ENCODE measurements around the gene LRMDA. TPM values are rescaled to one million over a fixed set of nuclear protein-coding genes. Genes with fewer than 3 reads are reported as not detected.

LRMDA gene
- total and polyA plus RNA-seq, 2 of the 4 experiments (the other 2 are of a cell fraction), result 0.07 TPM; not detected in 1

- in situ Hi-C loops (cut with MboI; ENCODE audit: low sequenced_read_pairs), result no loop called here
These were observed 161.6 kb downstream of the LRMDA start for GRCh38 chr10:75592791-75593643.

More at GRCh38 chr10:75592791-75593643, 161.6 kb downstream of the LRMDA start:
- Histone ChIP-seq H3K27ac (ENCODE audit: insufficient read depth, low read length) (no peak overlapping the region), H3K9me3 (ENCODE audit: control insufficient read depth, insufficient read depth, low read length) (no peaks in the 10 kb centered on the region), H3K14ac (replicated peaks; ENCODE audit: low read depth, low read length) (no peak overlapping the region), H3K4me1 (ENCODE audit: control insufficient read depth, insufficient read depth, low read length) (no peaks in the 10 kb centered on the region), H2BK15ac (ENCODE audit: low read depth, low read length) (no peak overlapping the region), H3K27me3 (ENCODE audit: control insufficient read depth, insufficient read depth, low read length) (no peaks in the 10 kb centered on the region; the same call in none of the 2 replicates), H2BK5ac (ENCODE audit: low read depth, low read length, poor library complexity, severe bottlenecking) (no peak overlapping the region), H3K56ac (ENCODE audit: extremely low read depth, insufficient read depth, low read length) (no peak overlapping the region), H2AFZ (replicated peaks; ENCODE audit: low read length, poor library complexity) (no peak overlapping the region), H3K79me1 (ENCODE audit: low read depth in 1 of 2, low read length in 2 of 2) (no peaks in the 10 kb centered on the region), H4K8ac (ENCODE audit: low read depth in 2 of 2, low read length in 2 of 2) (no peak overlapping the region), H2BK120ac (ENCODE audit: low read depth, low read length) (no peak overlapping the region), H3K9ac (ENCODE audit: low read depth, low read length) (no peak overlapping the region), H4K20me1 (ENCODE audit: insufficient read depth, low read length) (no peaks in the 10 kb centered on the region), H3K9me1 (ENCODE audit: insufficient read depth, low read length) (no peaks in the 10 kb centered on the region), H3K36me3 (ENCODE audit: control insufficient read depth, insufficient read depth, low read length) (no peaks in the 10 kb centered on the region), H4K5ac (ENCODE audit: low read depth, low read length) (no peak overlapping the region), H2BK20ac (ENCODE audit: low read depth, low read length) (no peak overlapping the region), H3K4me3 (ENCODE audit: insufficient read depth, low read depth, low read length) (no peak overlapping the region), H4K91ac (ENCODE audit: insufficient read depth, low read depth, low read length) (no peak overlapping the region), H3K4ac (ENCODE audit: low read depth, low read length) (no peak overlapping the region), H3K4me2 (ENCODE audit: low read depth, low read length) (no peak overlapping the region), H2AK5ac (ENCODE audit: low read depth, low read length) (no peak overlapping the region), H3K23ac (ENCODE audit: low read depth, low read length) (no peak overlapping the region), H3K18ac (ENCODE audit: low read depth, low read length) (no peak overlapping the region), H2AK9ac (replicated peaks; ENCODE audit: low read depth, low read length, poor library complexity) (no peak overlapping the region)
- no TSS peak for BruUV-seq (replicated peaks)
- DNase-seq (no peak), ATAC-seq (ENCODE audit: low read depth) (no peak)
- dilution Hi-C loops (cut with HindIII; ENCODE audit: low sequenced_read_pairs, unreplicated experiment), result no loop called here
- WGBS, 2 experiments (ENCODE audit: extremely low coverage in 2 of 2, insufficient read length in 1 of 2), result 8% methylated on average over 2 of the region's 8 CpGs; no CpG with 5 or more reads in 1 of the 2 experiments
- POLR2A ChIA-PET (ENCODE audit: unreplicated experiment), result no interaction called here
- CTCF ChIA-PET, result interaction anchor here (0.5 kb wide), 1 partner anchor 255 kb away, joined by 3 read pairs; no protein-coding TSS in a partner anchor
- TF ChIP-seq FOS (IDR thresholded peaks at IDR 0.05; ENCODE audit: low read depth, low read length), result no peak
- no peak for TF ChIP-seq MAZ (IDR thresholded peaks at IDR 0.05; ENCODE audit: borderline replicate concordance, low read depth, low read length)
- TF ChIP-seq MAFK (IDR thresholded peaks at IDR 0.05; ENCODE audit: low read depth, low read length), result no peak
- no peak for TF ChIP-seq SMC3 (IDR thresholded peaks at IDR 0.05; ENCODE audit: low read depth, low read length)
- TF ChIP-seq BHLHE40 (IDR thresholded peaks at IDR 0.05; ENCODE audit: low read depth, low read length), result no peak
- no peak for TF ChIP-seq CHD1 (IDR thresholded peaks at IDR 0.05; ENCODE audit: low read depth, low read length)
- TF ChIP-seq CTCF (conservative IDR thresholded peaks at IDR 0.05; ENCODE audit: low read depth, low read length), result no peak
- TF ChIP-seq POLR2A (IDR thresholded peaks at IDR 0.05; ENCODE audit: low read depth, low read length), result no peak
- TF ChIP-seq RAD21 (IDR thresholded peaks at IDR 0.05; ENCODE audit: low read length), result no peak
- no peak for TF ChIP-seq ELK1 (IDR thresholded peaks at IDR 0.05; ENCODE audit: borderline replicate concordance, low read depth, low read length)
- no peak for TF ChIP-seq USF2 (IDR thresholded peaks at IDR 0.05; ENCODE audit: low read depth, low read length)
- TF ChIP-seq MXI1 (IDR thresholded peaks at IDR 0.05; ENCODE audit: borderline replicate concordance, low read depth, low read length), result no peak
- intact Hi-C loops (cut with micrococcal nuclease), result no loop called here

Measured in IMR-90 (cell line).